GM21737 (cell line): ENCODE data around the gene ALCAM.

ENCODE experiments used
- ATAC-seq: cut with Tn5 transposase; IDR thresholded peaks from one replicate; pipeline ENCODE4 v1.9.1; 2021; ENCODE audit warnings: mild to moderate bottlenecking, moderate library complexity; ENCODE audit not compliant: unreplicated experiment

The ALCAM gene

GRCh38 chr3:105423397-105423796 lies 56.7 kb downstream of the ALCAM start:
- no peak for ATAC-seq

- ATAC-seq, result no peak
Measured at GRCh38 chr3:105424412-105425152, 57.9 kb downstream of the ALCAM start.

- ATAC-seq, result no peak
Measured at GRCh38 chr3:105425153-105425502, 58.4 kb downstream of the ALCAM start.

GRCh38 chr3:105427332-105427731 lies 60.6 kb downstream of the ALCAM start:
- ATAC-seq, result no peak

- no peak for ATAC-seq
Measured at GRCh38 chr3:105429034-105429762, 62.5 kb downstream of the ALCAM start.

- ATAC-seq, result no peak
Measured at GRCh38 chr3:105430455-105430854, 63.7 kb downstream of the ALCAM start.

- no peak for ATAC-seq
Measured at GRCh38 chr3:105431200-105431599, 64.5 kb downstream of the ALCAM start.

- ATAC-seq, result no peak
Measured at GRCh38 chr3:105435277-105435676, 68.6 kb downstream of the ALCAM start.

GRCh38 chr3:105436687-105437086 lies 70.0 kb downstream of the ALCAM start:
- ATAC-seq, result no peak

GRCh38 chr3:105440113-105440512 lies 73.4 kb downstream of the ALCAM start:
- no peak for ATAC-seq

- no peak for ATAC-seq
Measured at GRCh38 chr3:105444725-105445124, 78.0 kb downstream of the ALCAM start.

GRCh38 chr3:105448338-105448982 lies 81.8 kb downstream of the ALCAM start:
- no peak for ATAC-seq

GRCh38 chr3:105449414-105449813 lies 82.7 kb downstream of the ALCAM start:
- no peak for ATAC-seq

- no peak for ATAC-seq
Measured at GRCh38 chr3:105456017-105456416, 89.3 kb downstream of the ALCAM start.

GRCh38 chr3:105458518-105459215 lies 92.0 kb downstream of the ALCAM start:
- ATAC-seq, result no peak

- ATAC-seq, result no peak
Measured at GRCh38 chr3:105459566-105460290, 93.0 kb downstream of the ALCAM start.

- no peak for ATAC-seq
Measured at GRCh38 chr3:105463620-105464019, 96.9 kb downstream of the ALCAM start.

- no peak for ATAC-seq
Measured at GRCh38 chr3:105465251-105465853, 98.6 kb downstream of the ALCAM start.

- ATAC-seq, result no peak
Measured at GRCh38 chr3:105466072-105466471, 99.4 kb downstream of the ALCAM start.
